IPS-18a (cell line): Measurements from ENCODE around the gene TSGA10IP.

Experiments
- H3K27ac ChIP-seq: one replicate; pipeline ENCODE4 v1.5.1; 2013; ENCODE audit warnings: low read length
- H3K27me3 ChIP-seq: one replicate; pipeline ENCODE4 v1.6.1; 2013; ENCODE audit warnings: mild to moderate bottlenecking, low read length; ENCODE audit not compliant: control insufficient read depth, insufficient read depth
- H3K36me3 ChIP-seq: one replicate; pipeline ENCODE4 v1.6.1; 2013; ENCODE audit warnings: low read depth, low read length; ENCODE audit not compliant: control insufficient read depth
- H3K4me1 ChIP-seq: one replicate; pipeline ENCODE4 v1.6.1; 2013; ENCODE audit warnings: low read depth, low read length; ENCODE audit not compliant: control insufficient read depth
- H3K4me3 ChIP-seq: one replicate; pipeline ENCODE4 v1.5.1; 2013; ENCODE audit warnings: low read length
- H3K9ac ChIP-seq: one replicate; pipeline ENCODE4 v1.6.1; 2013; ENCODE audit warnings: mild to moderate bottlenecking, low read length, moderate library complexity
- H3K9me3 ChIP-seq: one replicate; pipeline ENCODE4 v1.6.1; 2013; ENCODE audit warnings: low read depth, low read length; ENCODE audit not compliant: control insufficient read depth

Gene TSGA10IP

GRCh38 chr11:66004186-66004585, 58.9 kb downstream of the TSGA10IP start:
- Histone ChIP-seq H3K4me3 (no peak overlapping the region), H3K27ac (no peak overlapping the region), H3K9ac (no peak overlapping the region), H3K27me3 (no peaks in the 10 kb centered on the region), H3K9me3 (no peaks in the 10 kb centered on the region), H3K4me1 (peaks cover 5% of the 10 kb centered on the region), H3K36me3 (peaks cover 23% of the 10 kb centered on the region)

- H3K4me1 ChIP-seq = peaks cover 5% of the 10 kb centered on the region
- H3K9me3 ChIP-seq = no peaks in the 10 kb centered on the region
- H3K27me3 ChIP-seq = no peaks in the 10 kb centered on the region
- H3K27ac ChIP-seq = no peak overlapping the region
- no peak overlapping the region for H3K4me3 ChIP-seq
- peaks cover 13% of the 10 kb centered on the region for H3K36me3 ChIP-seq
- H3K9ac ChIP-seq = no peak overlapping the region
Measured at GRCh38 chr11:66006134-66006890, 61.0 kb downstream of the TSGA10IP start.

GRCh38 chr11:66006891-66007176, 61.6 kb downstream of the TSGA10IP start:
- Histone ChIP-seq H3K4me3 (no peak overlapping the region), H3K4me1 (peaks cover 5% of the 10 kb centered on the region), H3K9me3 (no peaks in the 10 kb centered on the region), H3K9ac (no peak overlapping the region), H3K36me3 (peaks cover 13% of the 10 kb centered on the region), H3K27ac (no peak overlapping the region), H3K27me3 (no peaks in the 10 kb centered on the region)

GRCh38 chr11:66007201-66007634, 61.9 kb downstream of the TSGA10IP start:
- H3K36me3 ChIP-seq = peaks cover 13% of the 10 kb centered on the region

GRCh38 chr11:66008095-66008467, 62.8 kb downstream of the TSGA10IP start:
- Histone ChIP-seq H3K27me3 (no peaks in the 10 kb centered on the region), H3K4me1 (peaks cover 5% of the 10 kb centered on the region), H3K4me3 (no peak overlapping the region), H3K36me3 (peaks cover 13% of the 10 kb centered on the region), H3K9ac (no peak overlapping the region), H3K9me3 (no peaks in the 10 kb centered on the region), H3K27ac (no peak overlapping the region)

More at GRCh38 chr11:66007201-66007634, 61.9 kb downstream of the TSGA10IP start:
- peaks cover 5% of the 10 kb centered on the region for H3K4me1 ChIP-seq
- H3K27ac ChIP-seq = no peak overlapping the region
- no peaks in the 10 kb centered on the region for H3K9me3 ChIP-seq
- H3K4me3 ChIP-seq = no peak overlapping the region
- H3K27me3 ChIP-seq = no peaks in the 10 kb centered on the region
- H3K9ac ChIP-seq = no peak overlapping the region

- H3K9me3 ChIP-seq = no peaks in the 10 kb centered on the region
- no peak overlapping the region for H3K9ac ChIP-seq
- peaks cover 5% of the 10 kb centered on the region for H3K4me1 ChIP-seq
- no peak overlapping the region for H3K4me3 ChIP-seq
- H3K27me3 ChIP-seq = no peaks in the 10 kb centered on the region
- peaks cover 13% of the 10 kb centered on the region for H3K36me3 ChIP-seq
- no peak overlapping the region for H3K27ac ChIP-seq
Measured at GRCh38 chr11:66008468-66009101, 63.3 kb downstream of the TSGA10IP start.
